GM19468 (cell line): ENCODE data around the gene NKAIN1.

Experiments
- ATAC-seq: cut with Tn5 transposase; IDR thresholded peaks from one replicate; pipeline ENCODE4 v1.9.1; 2021; ENCODE audit warnings: mild to moderate bottlenecking, moderate library complexity, moderate number of reproducible peaks; ENCODE audit not compliant: unreplicated experiment; ENCODE audit errors: extremely low read depth

NKAIN1 gene

GRCh38 chr1:31234870-31235269 is 4.8 kb downstream of the NKAIN1 start:
- no peak for ATAC-seq

GRCh38 chr1:31234123-31234708 is 5.5 kb downstream of the NKAIN1 start:
- ATAC-seq, result no peak

- no peak for ATAC-seq
Measured at GRCh38 chr1:31232689-31233088, 7.0 kb downstream of the NKAIN1 start.

DNA sequence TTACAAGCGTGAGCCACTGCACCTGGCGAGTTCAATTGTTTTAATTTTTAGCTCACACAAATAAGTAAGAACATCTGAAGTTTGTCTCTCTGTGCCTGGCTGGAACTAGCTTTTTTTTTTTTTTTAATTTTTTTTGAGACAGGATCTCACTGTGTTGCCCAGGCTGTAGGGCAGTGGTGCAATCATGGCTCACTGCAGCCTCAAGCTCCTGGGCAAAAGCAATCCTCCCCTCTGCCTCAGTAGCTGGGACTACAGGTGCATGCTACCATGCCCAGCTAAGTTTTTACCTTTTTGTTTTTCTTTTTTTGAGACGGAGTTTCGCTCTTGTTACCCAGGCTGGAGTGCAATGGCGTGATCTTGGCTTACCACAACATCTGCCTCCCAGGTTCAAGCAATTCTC is 7.9 kb downstream of the NKAIN1 start:
- ATAC-seq, result no peak

GRCh38 chr1:31230378-31230777 is 9.3 kb downstream of the NKAIN1 start:
- no peak for ATAC-seq

DNA sequence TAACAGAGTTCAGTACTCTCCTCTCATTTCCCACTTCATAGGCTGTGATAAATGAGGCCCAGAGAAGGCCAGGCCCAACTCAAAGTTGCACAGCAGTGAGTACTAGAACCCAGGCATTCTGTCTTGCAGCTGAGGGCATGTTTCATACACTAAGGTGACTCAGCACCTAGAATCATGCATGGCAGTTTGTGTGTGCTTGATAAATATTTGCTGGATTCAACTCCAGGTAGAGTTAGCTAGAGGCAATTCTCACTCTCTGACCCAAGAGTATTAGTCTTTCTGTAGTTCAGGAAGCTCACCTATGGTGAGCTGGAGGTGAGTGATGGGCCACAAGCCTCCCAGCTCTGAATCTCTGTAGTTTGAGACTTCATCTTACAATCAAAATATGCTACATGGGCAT is 10.7 kb downstream of the NKAIN1 start:
- no peak for ATAC-seq

- ATAC-seq, result no peak
Measured at GRCh38 chr1:31227891-31228568, 11.7 kb downstream of the NKAIN1 start.

DNA sequence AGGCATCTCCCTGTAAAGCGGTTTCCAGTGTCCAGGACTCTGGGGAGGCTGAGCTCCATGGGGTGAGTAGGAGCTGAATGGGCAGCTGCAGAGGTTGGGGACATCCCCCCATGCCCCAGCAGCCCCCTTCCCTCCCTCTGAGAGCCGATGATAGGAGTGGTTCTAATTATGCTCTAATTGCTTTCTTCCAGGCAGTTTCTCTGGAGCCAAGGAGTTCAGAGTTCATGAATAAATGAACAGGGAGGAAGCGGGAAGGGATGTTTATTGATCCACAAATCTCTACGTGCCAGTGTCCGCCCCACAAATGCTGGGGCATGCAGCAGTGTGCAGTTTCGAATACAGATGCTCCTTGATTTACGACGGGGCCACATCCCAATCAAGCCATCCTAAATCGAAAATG is 15.6 kb downstream of the NKAIN1 start:
- ATAC-seq, result no peak

DNA sequence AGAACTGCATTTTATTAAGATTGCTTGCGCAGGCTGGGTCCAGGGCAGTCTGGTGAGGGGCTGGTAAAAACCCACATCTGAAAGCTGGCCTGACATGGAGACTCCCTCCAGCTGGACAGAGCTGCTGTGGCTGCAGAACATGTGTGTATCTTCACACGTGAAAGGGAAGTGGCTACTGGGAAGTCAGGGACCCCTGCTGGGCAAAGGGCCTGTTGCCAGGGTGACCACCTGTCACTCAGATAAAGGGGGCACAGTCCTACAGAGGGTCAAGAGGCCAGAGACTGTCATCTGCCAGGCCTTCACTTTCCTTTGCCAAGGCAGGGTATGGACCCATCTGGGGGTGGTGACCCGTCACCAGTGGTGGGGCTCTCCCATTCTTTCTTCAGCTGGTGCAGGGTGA is 17.5 kb downstream of the NKAIN1 start:
- no peak for ATAC-seq

GRCh38 chr1:31221072-31221471 is 18.6 kb downstream of the NKAIN1 start:
- no peak for ATAC-seq

- ATAC-seq, result no peak
Measured at GRCh38 chr1:31219489-31219888, 20.2 kb downstream of the NKAIN1 start.

GRCh38 chr1:31218705-31219104 is 21.0 kb downstream of the NKAIN1 start:
- ATAC-seq, result no peak

DNA sequence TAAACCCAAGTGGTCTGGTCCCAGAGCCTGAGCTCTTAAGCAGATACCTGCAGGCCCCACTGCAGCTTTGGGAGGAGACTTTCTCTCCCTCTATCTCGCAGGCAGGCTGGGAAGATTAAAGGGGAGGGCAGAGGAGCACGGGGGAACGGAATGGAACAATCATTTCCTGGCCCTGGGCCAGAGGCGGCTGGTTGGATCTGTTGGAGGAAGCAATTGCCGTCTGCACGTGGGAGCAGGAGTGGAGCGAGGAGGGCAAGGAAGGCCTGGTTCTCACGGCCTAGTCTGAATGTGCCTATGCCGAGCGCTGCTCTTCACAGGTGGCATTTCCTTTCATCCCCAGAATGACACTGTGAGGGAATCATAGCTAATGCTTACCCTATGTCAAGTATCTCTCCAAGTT is 23.7 kb downstream of the NKAIN1 start:
- no peak for ATAC-seq

DNA sequence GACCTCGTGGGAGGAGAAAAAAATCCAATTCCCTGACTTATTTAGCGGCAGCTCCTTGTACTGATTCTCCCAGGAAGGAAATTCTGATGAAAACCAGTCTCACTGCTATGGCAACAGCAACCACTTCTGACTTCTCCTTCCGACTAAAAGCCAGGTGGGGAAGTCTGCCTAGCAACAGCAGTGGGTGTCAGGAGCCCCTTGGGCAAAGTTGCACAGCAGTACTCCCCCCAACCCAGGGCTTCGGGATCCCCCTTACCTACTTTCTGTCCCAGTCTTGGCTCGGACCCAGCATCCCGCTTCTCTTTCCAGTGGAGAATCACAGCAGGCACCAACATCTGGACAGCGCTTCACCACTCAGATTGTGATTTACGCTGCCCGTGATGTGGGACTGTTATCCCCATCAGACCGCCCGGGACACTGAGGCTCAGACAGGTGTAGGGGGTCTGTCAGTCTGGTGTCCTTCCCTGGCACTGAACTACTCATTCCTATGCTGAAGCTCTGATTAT is 24.6 kb downstream of the NKAIN1 start:
- no peak for ATAC-seq

- no peak for ATAC-seq
Measured at GRCh38 chr1:31214316-31215064, 25.2 kb downstream of the NKAIN1 start.

DNA sequence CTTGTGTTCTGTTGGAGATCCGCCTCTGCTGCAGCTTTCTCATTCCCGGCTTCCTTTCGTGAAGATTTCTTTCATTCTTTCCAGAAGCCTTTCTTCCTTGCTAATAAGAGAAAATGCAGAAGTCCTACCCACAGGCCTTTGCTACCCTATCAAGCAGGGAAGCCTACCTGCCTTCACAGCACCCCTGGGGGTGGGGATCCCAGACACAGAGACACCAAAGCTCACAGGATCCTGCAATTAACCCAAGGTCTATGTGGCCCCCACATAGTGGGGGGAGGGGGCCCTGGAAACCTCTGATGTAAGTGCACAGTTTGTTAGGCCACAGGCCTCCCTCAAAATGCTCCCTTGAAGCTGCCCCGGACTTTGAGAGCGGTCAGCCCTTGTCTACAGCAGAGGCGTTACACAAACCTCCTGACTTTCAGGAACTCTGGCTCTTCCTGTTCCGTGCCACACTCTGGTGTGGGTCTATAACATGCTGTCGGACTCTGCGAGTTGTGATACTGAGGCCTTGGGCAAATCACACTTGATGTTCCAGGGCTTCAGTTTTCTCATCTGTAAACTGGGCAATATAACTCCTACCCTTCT is 31.2 kb downstream of the NKAIN1 start:
- ATAC-seq, result no peak

DNA sequence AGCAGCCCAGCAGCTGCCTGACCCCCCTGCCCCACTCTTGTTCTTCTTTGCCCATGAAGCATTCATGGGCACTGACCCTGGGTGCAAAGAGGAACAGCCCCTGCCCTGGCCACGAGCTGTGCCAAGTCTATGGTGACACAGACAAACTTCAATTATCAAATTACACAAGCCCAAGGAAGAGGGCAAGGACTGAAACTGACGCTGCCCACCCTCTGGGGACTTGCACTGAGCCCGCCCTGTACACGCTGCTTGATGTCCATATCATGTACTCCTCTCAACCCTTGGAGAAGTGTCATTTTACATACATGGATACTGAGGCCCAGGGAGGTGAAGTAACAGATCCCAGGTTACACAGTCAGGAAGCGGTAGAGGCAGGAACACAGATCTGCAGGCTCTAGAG is 32.1 kb downstream of the NKAIN1 start:
- ATAC-seq, result no peak

DNA sequence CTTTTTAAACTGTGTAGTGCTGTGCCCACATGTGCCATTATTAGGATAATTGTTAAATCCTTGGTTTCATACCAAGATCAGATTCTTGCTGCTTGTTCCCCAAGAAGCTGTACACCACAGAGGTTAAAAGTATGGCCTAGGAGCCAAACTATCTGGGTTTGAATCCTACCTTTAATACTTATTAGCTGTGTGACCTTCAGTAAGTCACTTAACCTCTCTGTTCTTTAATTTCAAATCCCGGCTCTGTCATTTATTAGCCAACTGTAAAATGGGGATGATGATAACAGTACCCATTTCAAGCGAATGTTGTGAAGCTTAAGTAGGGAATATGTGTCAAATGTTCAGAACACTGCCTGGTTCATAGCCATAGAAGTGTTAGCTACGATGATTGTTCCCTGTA is 32.6 kb downstream of the NKAIN1 start:
- no peak for ATAC-seq

DNA sequence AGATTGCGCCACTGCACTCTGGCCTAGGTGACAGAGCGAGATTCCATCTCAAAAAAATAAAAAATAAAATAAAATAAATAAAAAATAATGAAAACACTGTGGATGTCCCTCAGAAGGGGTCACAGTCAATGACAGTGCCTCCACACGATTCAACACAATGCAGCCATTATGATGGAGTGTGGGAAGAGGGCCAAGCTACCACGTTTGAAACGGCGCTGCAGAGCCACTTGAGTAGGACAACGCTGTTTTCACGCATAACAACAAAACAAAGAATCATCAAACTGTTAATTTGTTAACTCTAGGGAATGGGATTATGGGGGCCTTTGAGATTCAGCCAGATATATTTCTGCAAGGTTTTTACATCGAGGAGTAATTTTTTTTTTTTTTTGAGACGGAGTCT is 36.5 kb downstream of the NKAIN1 start:
- no peak for ATAC-seq

DNA sequence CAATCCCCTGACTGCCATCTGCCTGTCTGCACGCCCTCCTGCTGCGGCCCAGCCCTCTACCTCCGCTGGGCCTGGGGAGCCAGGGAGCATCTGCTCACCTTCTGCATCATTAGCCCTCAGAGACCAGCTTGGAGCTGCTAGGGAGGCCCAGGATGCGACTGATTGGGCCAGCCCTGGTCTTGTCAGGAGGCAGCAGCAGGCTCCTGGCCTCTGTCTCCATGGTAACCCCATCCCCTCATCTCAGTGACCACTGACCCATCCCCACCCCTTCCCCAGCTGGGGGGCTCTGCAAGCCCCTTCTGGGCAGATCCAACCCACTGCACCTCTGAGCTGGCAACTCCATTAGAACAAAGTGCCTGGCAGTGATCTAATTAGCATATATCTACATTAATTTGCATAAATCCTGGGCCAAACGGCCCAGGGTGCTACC is 37.7 kb downstream of the NKAIN1 start:
- no peak for ATAC-seq

GRCh38 chr1:31199949-31200348 is 39.7 kb downstream of the NKAIN1 start:
- ATAC-seq, result no peak
